ENCODE data around the gene BEAN1. TPM values are rescaled to one million over a fixed set of nuclear protein-coding genes. Genes with fewer than 3 reads are reported as not detected.

BEAN1 gene
- total RNA-seq, 1 experiment from 2014 or later: 0.24 TPM

DNA sequence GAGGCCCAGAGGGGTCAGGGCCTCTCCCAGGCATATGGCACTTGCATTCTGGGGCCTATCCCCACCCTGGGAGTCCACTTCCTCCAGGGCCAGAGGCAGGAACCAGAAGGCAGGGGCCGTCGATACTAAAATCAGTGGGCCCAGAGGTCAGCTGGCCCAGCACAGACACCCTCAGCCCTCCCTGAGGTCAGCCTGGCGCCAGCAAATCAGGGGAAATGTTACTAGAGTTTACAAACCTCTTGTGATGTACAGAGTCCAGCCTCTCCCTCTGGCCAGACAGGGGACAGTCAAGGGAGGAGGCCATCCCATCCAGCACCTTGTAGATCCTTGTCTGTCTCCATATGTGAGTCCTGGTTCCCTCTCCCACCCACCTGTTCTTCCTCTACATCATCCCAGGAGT lies 49.8 kb upstream of the BEAN1 start:
- Histone ChIP-seq H3K27ac (ENCODE audit: insufficient read length, low read depth, low read length) (no peak overlapping the region), H2BK120ac (ENCODE audit: low read depth, low read length, poor library complexity, severe bottlenecking) (no peak overlapping the region), H3K79me2 (ENCODE audit: insufficient read depth, low read length) (no peaks in the 10 kb centered on the region), H3K9me3 (ENCODE audit: control insufficient read depth, low read depth, low read length) (no peaks in the 10 kb centered on the region), H2AFZ (ENCODE audit: low read length) (no peak overlapping the region), H4K20me1 (ENCODE audit: control insufficient read depth, insufficient read depth, insufficient read length) (no peaks in the 10 kb centered on the region), H3K4ac (ENCODE audit: low read depth, low read length) (no peak overlapping the region), H3K23ac (ENCODE audit: insufficient read length, low read depth, low read length) (no peak overlapping the region), H2BK5ac (ENCODE audit: insufficient read length, low read length) (no peak overlapping the region), H4K91ac (ENCODE audit: insufficient read length, low read depth, low read length) (no peak overlapping the region), H3K4me1 (ENCODE audit: insufficient read depth, low read length) (no peaks in the 10 kb centered on the region), H2AK5ac (ENCODE audit: insufficient read length, low read length) (no peak overlapping the region), H3K27me3 (ENCODE audit: insufficient read depth, low read length) (no peaks in the 10 kb centered on the region), H3K79me1 (ENCODE audit: insufficient read depth, low read depth, low read length, poor library complexity, severe bottlenecking) (no peaks in the 10 kb centered on the region), H3K9ac (ENCODE audit: extremely low read depth, insufficient read length, low read length) (no peak overlapping the region), H3T11ph (ENCODE audit: low read length) (no peak overlapping the region), H4K8ac (replicated peaks; ENCODE audit: insufficient read length, low read depth, low read length) (no peak overlapping the region), H3K23me2 (ENCODE audit: insufficient read length, low read depth, low read length, poor library complexity, severe bottlenecking) (no peaks in the 10 kb centered on the region), H2BK20ac (ENCODE audit: low read depth, low read length, poor library complexity, severe bottlenecking) (no peak overlapping the region), H3K56ac (ENCODE audit: insufficient read length, low read depth, low read length) (no peak overlapping the region), H3K14ac (ENCODE audit: insufficient read depth, low read length) (no peak overlapping the region), H4K5ac (ENCODE audit: insufficient read length, low read depth, low read length) (no peak overlapping the region), H3K4me2 (ENCODE audit: insufficient read depth, insufficient read length, low read length) (no peak overlapping the region), H3K18ac (ENCODE audit: insufficient read length, low read depth, low read length) (no peak overlapping the region), H2BK12ac (ENCODE audit: insufficient read length, low read depth, low read length) (no peak overlapping the region), H2BK15ac (ENCODE audit: low read depth, low read length) (no peak overlapping the region)
- Mint-ChIP-seq H3K36me3 (ENCODE audit: insufficient read depth in 1 of 3, low read depth in 3 of 3) (peaks cover 0 to 2% (median 0%) of the 10 kb centered on the region in 3 experiments; a peak in 4 of 7 replicates), H3K4me1 (peaks cover 9 to 16% of the 10 kb centered on the region in 2 experiments; a peak in 3 of 4 replicates), H3K4me3 (no peak overlapping the region), H3K27me3 (ENCODE audit: low read depth) (peaks cover 1% of the 10 kb centered on the region), H3K9me3 (peaks cover 5 to 6% of the 10 kb centered on the region in 2 experiments; a peak in 4 of 5 replicates), H3K27ac (no peak overlapping the region)
- TF ChIP-seq, protein P1, sequence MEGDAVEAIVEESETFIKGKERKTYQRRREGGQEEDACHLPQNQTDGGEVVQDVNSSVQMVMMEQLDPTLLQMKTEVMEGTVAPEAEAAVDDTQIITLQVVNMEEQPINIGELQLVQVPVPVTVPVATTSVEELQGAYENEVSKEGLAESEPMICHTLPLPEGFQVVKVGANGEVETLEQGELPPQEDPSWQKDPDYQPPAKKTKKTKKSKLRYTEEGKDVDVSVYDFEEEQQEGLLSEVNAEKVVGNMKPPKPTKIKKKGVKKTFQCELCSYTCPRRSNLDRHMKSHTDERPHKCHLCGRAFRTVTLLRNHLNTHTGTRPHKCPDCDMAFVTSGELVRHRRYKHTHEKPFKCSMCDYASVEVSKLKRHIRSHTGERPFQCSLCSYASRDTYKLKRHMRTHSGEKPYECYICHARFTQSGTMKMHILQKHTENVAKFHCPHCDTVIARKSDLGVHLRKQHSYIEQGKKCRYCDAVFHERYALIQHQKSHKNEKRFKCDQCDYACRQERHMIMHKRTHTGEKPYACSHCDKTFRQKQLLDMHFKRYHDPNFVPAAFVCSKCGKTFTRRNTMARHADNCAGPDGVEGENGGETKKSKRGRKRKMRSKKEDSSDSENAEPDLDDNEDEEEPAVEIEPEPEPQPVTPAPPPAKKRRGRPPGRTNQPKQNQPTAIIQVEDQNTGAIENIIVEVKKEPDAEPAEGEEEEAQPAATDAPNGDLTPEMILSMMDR (conservative IDR thresholded peaks at IDR 0.05): no peak
- no peak for DNase-seq
- no CpG with 5 or more reads among the region's 3 CpGs for WGBS (ENCODE audit: extremely low coverage, insufficient read length, low lambda C conversion rate)
